ENCODE measurements around the gene TRPM5. TPM values are rescaled to one million over a fixed set of nuclear protein-coding genes. Genes with fewer than 3 reads are reported as not detected.

Gene TRPM5
- total RNA-seq, 1 donor from 2014 or later: not detected

DNA sequence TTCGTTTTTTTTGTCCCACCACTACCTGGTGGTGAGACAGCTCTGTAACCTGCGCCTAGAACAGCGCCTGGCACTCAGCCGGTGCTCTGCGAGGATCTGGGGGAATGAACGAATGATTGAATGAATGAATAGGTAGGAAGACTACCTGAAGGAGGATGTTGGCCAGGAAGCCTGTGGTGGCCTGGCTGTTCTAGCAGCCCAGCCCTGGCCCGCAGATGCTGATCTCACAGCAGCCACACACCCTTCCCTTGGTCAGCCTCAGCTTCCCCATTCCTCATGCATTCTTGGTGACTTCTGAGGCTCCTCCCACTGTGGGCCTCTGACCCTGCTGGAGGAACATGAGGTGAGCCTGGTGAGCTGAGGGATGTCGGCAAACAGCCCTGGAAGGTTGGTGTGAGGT lies 3.7 kb downstream of the TRPM5 start:
- intact Hi-C loops (cut with DNase I): loop anchor here (10.0 kb wide), 1 partner anchor 454 kb away; no protein-coding TSS in a partner anchor
- Histone ChIP-seq H3K4me3 (no peak overlapping the region), H3K36me3 (no peaks in the 10 kb centered on the region), H3K27ac (no peak overlapping the region), H3K4me1 (peaks cover 11% of the 10 kb centered on the region), H3K9me3 (no peaks in the 10 kb centered on the region), H3K27me3 (ENCODE audit: low read depth) (peaks cover 4% of the 10 kb centered on the region)
- ATAC-seq (no peak), DNase-seq (peak; percentile 55)
- TF ChIP-seq, protein P1, sequence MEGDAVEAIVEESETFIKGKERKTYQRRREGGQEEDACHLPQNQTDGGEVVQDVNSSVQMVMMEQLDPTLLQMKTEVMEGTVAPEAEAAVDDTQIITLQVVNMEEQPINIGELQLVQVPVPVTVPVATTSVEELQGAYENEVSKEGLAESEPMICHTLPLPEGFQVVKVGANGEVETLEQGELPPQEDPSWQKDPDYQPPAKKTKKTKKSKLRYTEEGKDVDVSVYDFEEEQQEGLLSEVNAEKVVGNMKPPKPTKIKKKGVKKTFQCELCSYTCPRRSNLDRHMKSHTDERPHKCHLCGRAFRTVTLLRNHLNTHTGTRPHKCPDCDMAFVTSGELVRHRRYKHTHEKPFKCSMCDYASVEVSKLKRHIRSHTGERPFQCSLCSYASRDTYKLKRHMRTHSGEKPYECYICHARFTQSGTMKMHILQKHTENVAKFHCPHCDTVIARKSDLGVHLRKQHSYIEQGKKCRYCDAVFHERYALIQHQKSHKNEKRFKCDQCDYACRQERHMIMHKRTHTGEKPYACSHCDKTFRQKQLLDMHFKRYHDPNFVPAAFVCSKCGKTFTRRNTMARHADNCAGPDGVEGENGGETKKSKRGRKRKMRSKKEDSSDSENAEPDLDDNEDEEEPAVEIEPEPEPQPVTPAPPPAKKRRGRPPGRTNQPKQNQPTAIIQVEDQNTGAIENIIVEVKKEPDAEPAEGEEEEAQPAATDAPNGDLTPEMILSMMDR (IDR thresholded peaks at IDR 0.05): no peak

DNA sequence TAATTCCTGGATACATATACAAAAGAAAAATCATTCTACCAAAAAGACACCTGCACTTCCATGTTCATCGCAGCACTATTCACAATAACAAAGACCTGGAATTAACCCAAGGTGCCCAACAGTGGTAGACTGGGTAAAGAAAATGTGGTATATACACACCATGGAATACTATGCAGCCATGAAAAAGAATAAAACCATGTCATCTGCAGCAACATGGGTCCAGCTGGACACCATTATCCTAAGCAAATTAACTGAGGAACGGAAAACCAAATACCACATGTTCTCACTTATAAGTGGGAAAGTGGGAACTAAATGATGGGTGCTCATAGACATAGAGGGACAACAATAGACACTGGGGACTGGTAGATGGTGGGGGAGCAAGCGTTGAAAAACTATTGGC lies 4.5 kb downstream of the TRPM5 start:
- intact Hi-C loops (cut with DNase I): loop anchor here (10.0 kb wide), 1 partner anchor 455 kb away; no protein-coding TSS in a partner anchor

DNA sequence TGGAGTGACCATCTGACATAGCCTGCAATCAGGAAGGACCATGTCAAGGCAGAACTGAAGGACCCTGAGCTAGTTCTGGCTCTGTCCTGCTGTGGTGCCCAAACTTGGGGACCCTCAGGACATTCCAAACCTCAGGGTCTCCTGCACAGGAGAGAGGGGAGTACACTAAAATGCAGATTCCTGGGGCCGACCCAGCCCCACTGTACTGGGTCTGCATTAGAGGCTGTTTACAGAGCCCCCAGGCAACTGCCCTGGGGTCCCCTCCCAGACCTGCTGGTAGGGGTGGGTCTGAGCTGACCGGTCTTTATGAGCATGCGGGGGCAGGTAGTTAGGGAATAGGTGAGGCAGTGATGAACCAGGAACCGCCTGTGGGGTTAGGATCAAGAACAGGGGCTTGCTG lies 6.8 kb downstream of the TRPM5 start:
- no peaks in the 10 kb centered on the region for H3K9me3 ChIP-seq
- no peak overlapping the region for H3K27ac ChIP-seq
- no peaks in the 10 kb centered on the region for H3K36me3 ChIP-seq
- no peaks in the 10 kb centered on the region for H3K4me1 ChIP-seq
- H3K27me3 ChIP-seq (ENCODE audit: low read depth): no peaks in the 10 kb centered on the region
- TF ChIP-seq, protein P1 (IDR thresholded peaks at IDR 0.05): no peak
- no peak for DNase-seq
- intact Hi-C loops (cut with DNase I): no loop called here
- no peak overlapping the region for H3K4me3 ChIP-seq
- no peak for ATAC-seq

More for the DNA sequence above, 4.5 kb downstream of the TRPM5 start:
- H3K27me3 ChIP-seq (ENCODE audit: low read depth): peaks cover 4% of the 10 kb centered on the region
- TF ChIP-seq, protein P1 (IDR thresholded peaks at IDR 0.05): no peak
- peaks cover 8% of the 10 kb centered on the region for H3K4me1 ChIP-seq
- H3K9me3 ChIP-seq: no peaks in the 10 kb centered on the region
- DNase-seq (no peak), ATAC-seq (no peak)
- H3K4me3 ChIP-seq: no peak overlapping the region
- H3K27ac ChIP-seq: no peak overlapping the region
- H3K36me3 ChIP-seq: no peaks in the 10 kb centered on the region

DNA sequence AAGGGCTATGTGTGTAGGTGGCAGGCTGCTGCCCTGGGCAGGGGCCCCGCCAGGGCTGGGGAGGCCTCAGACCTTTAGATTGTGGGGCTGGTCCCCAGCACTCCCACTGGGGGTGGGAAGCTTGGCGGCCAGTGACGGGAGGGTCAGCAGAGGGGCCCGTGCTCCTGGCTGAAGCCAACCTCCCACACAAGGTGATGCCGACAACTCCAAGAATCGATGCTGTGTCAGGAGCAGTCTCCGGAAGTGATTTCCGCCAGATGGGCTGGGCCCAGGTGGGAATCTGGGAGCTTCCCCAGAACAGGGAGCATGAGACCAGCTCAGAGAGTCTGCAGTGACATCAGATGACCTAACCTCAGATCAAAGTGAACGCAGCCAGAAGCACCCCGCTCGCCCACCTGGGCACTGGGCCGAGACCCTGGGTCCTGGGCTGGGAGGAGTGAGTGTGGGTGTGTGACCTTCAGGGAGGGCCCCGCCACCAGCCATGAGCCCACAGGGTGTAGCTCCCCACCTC lies 7.7 kb downstream of the TRPM5 start:
- H3K36me3 ChIP-seq: no peaks in the 10 kb centered on the region
- no peaks in the 10 kb centered on the region for H3K27me3 ChIP-seq (ENCODE audit: low read depth)
- H3K27ac ChIP-seq: no peak overlapping the region
- no peaks in the 10 kb centered on the region for H3K9me3 ChIP-seq
- H3K4me1 ChIP-seq: no peaks in the 10 kb centered on the region
- TF ChIP-seq, protein P1 (IDR thresholded peaks at IDR 0.05): no peak
- no peak overlapping the region for H3K4me3 ChIP-seq
- peak; percentile 30 for DNase-seq
- no peak for ATAC-seq
- intact Hi-C loops (cut with DNase I): no loop called here

DNA sequence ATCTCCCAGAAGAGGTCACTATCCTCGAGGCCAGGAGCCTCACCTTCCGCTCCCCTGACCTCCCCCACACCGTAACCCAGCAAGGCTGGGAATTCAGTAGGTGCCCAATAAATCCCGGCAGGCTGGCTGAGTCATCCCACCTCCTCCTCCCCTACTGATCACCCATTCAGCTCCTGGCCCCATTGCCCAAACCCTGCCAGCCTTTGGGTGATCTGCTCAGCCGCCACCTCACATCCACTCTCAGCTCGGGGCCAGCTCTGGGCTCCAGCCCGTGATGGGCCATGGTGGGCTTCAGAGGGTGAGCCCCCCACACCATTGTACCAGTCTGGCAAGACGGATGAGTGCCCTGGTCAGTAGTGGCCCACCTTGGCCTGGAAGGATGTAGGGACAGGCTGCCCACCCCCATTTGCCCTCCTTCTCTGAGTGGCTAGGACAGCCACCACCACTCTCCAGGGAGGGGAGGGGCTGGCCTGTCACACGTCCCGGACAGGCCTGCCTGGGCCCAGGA lies 8.2 kb downstream of the TRPM5 start:
- intact Hi-C loops (cut with DNase I): no loop called here
- Histone ChIP-seq H3K27me3 (ENCODE audit: low read depth) (no peaks in the 10 kb centered on the region), H3K27ac (no peak overlapping the region), H3K36me3 (no peaks in the 10 kb centered on the region), H3K4me3 (no peak overlapping the region), H3K9me3 (no peaks in the 10 kb centered on the region), H3K4me1 (no peaks in the 10 kb centered on the region)
- TF ChIP-seq, protein P1 (IDR thresholded peaks at IDR 0.05): no peak
- peak; percentile 26 for DNase-seq
- no peak for ATAC-seq

Measured in lower lobe of right lung (tissue), 2 donors.